SK-N-MC (cell line): ENCODE results near the gene EEF1AKMT3.

Source experiments
- EZH2 ChIP-seq: fragments of 200-600 bp; sonication (generic); IDR thresholded peaks from one replicate; pipeline ENCODE4 v1.6.1; 2017; ENCODE audit warnings: antibody characterized with exemption
- FOXP2 ChIP-seq: optimal IDR thresholded peaks from 2 replicates; pipeline ENCODE3; 2011; ENCODE audit warnings: mild to moderate bottlenecking, moderate library complexity; ENCODE audit not compliant: insufficient read depth; ENCODE audit errors: extremely low read length, control extremely low read depth
- POLR2AphosphoS5 ChIP-seq: IDR thresholded peaks from 2 replicates; pipeline ENCODE4 v1.6.1; 2012; ENCODE audit warnings: mild to moderate bottlenecking, low read depth, low read length, borderline replicate concordance

- no peak for TF ChIP-seq EZH2
- no peak for TF ChIP-seq POLR2AphosphoS5
- no peak for TF ChIP-seq FOXP2
These were observed 28.6 kb downstream of the EEF1AKMT3 start for GRCh38 chr12:57800965-57801364.
